Measurements from ENCODE around the gene AMZ2. TPM values are rescaled to one million over a fixed set of nuclear protein-coding genes. Genes with fewer than 3 reads are reported as not detected.

AMZ2 gene
- total and polyA plus RNA-seq, 2 experiments from 2014 or later = 54.2 to 71.5 TPM

GRCh38 chr17:68290955-68291835 lies 43.4 kb downstream of the AMZ2 start, which contains the start of the genes ARSG and SLC16A6:
Gene ARSG (plus strand): TSS chr17:68291495. CDS start chr17:68307494, 15,999 bp downstream.
Gene SLC16A6 (minus strand): TSS chr17:68291127. CDS start chr17:68278320, 12,807 bp downstream.
- H3K36me3 Mint-ChIP-seq (ENCODE audit: low read depth) = no peaks in the 10 kb centered on the region; the same call in 2 of the 3 replicates
- Histone ChIP-seq H3K4me2 (peak within 1 kb of the TSS; percentile 82), H2AFZ (peak within 1 kb of the TSS; percentile 94), H3K79me2 (replicated peaks; ENCODE audit: insufficient read depth) (no peaks in the 10 kb centered on the region), H3K36me3 (ENCODE audit: insufficient read depth) (no peaks in the 10 kb centered on the region), H3K27ac (ENCODE audit: low read depth) (no peak within 1 kb of the TSS), H4K20me1 (replicated peaks; ENCODE audit: insufficient read depth) (no peaks in the 10 kb centered on the region), H3F3A (replicated peaks; ENCODE audit: low read depth) (peaks cover 13% of the 10 kb centered on the region), H3K4me3 (peak within 1 kb of the TSS; percentile 86), H3K4me1 (ENCODE audit: insufficient read depth) (peaks cover 54% of the 10 kb centered on the region), H3K27me3 (ENCODE audit: insufficient read depth) (peaks cover 60% of the 10 kb centered on the region), H3K9me2 (ENCODE audit: insufficient read depth) (no peaks in the 10 kb centered on the region)
- peak; percentile 53 for ATAC-seq
- TF ChIP-seq STAT1 (IDR thresholded peaks at IDR 0.05; ENCODE audit: unreplicated experiment) (no peak), EZH2 (IDR thresholded peaks at IDR 0.05; ENCODE audit: low read depth, unreplicated experiment) (peak; percentile 38), ZNF114 (CRISPR knock-in tag; IDR thresholded peaks at IDR 0.05) (no peak), CTCF (conservative IDR thresholded peaks at IDR 0.05; ENCODE audit: low read depth in 2 of 2) (no peak), ZNF331 (CRISPR knock-in tag; IDR thresholded peaks at IDR 0.05; ENCODE audit: low read depth) (no peak), POLR2AphosphoS5 (IDR thresholded peaks at IDR 0.05; ENCODE audit: low read depth) (0 out of 2 replicates have a peak, but pooled peaks have one; percentile 21), CREB1 (CRISPR knock-in tag; IDR thresholded peaks at IDR 0.05; ENCODE audit: low read depth) (no peak)
- TF ChIP-seq, protein P1, sequence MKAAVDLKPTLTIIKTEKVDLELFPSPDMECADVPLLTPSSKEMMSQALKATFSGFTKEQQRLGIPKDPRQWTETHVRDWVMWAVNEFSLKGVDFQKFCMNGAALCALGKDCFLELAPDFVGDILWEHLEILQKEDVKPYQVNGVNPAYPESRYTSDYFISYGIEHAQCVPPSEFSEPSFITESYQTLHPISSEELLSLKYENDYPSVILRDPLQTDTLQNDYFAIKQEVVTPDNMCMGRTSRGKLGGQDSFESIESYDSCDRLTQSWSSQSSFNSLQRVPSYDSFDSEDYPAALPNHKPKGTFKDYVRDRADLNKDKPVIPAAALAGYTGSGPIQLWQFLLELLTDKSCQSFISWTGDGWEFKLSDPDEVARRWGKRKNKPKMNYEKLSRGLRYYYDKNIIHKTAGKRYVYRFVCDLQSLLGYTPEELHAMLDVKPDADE (IDR thresholded peaks at IDR 0.05) = no peak
- H3K4me1 Mint-ChIP-seq = peaks cover 52% of the 10 kb centered on the region
- H3K4me3 Mint-ChIP-seq = peak within 1 kb of the TSS; percentile 81
- no peaks in the 10 kb centered on the region for H3K9me3 Mint-ChIP-seq
- peaks cover 44% of the 10 kb centered on the region for H3K27me3 Mint-ChIP-seq (ENCODE audit: insufficient read depth, low read depth, poor library complexity)
- peak; percentile 86 for DNase-seq (ENCODE audit: low spot score)
- peak within 1 kb of the TSS; percentile 29; the same call in 1 of the 2 replicates for H3K27ac Mint-ChIP-seq

DNA sequence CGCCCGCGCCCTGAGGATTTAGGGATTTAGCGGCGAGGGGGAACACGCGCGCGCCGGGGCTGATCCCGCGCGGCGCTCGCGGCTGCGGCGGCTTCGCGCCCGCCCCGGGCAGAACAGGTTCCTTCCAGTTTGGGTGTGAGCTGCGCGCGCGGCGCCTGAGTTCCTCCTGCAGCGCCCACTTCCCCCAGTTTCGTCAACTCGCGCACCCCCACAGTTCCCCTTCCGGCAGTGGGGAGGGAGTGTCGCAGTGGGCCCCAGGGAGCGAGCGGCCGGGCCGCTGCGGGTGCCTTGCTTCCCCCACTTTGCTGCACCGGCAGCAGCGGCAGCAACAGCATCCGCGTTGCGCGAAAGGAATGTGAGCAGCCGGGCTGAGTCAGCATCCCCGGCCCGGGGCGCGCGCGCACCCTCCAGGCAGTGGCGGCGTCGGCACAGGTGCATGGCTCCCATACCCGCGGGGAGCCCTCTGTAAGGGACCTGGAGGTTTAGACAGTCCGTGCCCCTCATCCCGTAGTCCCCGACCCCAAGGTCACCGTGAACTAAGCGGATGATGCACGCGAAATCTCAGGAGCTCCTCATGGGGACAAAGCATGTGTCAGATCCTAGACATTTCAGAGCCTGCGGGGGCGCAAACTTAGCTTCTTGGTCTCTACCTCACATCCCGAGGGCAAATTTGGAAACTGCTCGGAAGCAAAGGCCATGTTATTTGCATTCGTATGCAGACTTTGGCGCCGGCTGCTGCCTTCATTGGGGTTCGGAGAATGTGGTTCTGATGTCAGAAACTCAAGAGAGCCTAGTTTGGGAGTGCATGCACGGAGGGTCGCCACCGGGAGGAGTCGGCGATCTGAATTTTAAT lies 44.2 kb downstream of the AMZ2 start:
- TF ChIP-seq, protein P2, sequence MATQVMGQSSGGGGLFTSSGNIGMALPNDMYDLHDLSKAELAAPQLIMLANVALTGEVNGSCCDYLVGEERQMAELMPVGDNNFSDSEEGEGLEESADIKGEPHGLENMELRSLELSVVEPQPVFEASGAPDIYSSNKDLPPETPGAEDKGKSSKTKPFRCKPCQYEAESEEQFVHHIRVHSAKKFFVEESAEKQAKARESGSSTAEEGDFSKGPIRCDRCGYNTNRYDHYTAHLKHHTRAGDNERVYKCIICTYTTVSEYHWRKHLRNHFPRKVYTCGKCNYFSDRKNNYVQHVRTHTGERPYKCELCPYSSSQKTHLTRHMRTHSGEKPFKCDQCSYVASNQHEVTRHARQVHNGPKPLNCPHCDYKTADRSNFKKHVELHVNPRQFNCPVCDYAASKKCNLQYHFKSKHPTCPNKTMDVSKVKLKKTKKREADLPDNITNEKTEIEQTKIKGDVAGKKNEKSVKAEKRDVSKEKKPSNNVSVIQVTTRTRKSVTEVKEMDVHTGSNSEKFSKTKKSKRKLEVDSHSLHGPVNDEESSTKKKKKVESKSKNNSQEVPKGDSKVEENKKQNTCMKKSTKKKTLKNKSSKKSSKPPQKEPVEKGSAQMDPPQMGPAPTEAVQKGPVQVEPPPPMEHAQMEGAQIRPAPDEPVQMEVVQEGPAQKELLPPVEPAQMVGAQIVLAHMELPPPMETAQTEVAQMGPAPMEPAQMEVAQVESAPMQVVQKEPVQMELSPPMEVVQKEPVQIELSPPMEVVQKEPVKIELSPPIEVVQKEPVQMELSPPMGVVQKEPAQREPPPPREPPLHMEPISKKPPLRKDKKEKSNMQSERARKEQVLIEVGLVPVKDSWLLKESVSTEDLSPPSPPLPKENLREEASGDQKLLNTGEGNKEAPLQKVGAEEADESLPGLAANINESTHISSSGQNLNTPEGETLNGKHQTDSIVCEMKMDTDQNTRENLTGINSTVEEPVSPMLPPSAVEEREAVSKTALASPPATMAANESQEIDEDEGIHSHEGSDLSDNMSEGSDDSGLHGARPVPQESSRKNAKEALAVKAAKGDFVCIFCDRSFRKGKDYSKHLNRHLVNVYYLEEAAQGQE (IDR thresholded peaks at IDR 0.05; ENCODE audit: unreplicated experiment) = no peak
- peak; percentile 21; the same call in 1 of the 2 replicates for TF ChIP-seq POLR2AphosphoS5 (IDR thresholded peaks at IDR 0.05; ENCODE audit: low read depth)
- TF ChIP-seq CTCF (conservative IDR thresholded peaks at IDR 0.05; ENCODE audit: low read depth in 2 of 2) = peak; percentile 21 to 36; a peak in 2 of 4 replicates
- peak; percentile 28 for TF ChIP-seq EZH2 (IDR thresholded peaks at IDR 0.05; ENCODE audit: low read depth, unreplicated experiment)
- peak overlapping the region; percentile 94 for H2AFZ ChIP-seq
- DNase-seq (ENCODE audit: low spot score) (peak; percentile 84), ATAC-seq (peak; percentile 64)
- H3K4me3 ChIP-seq = peak overlapping the region; percentile 86
- no peaks in the 10 kb centered on the region for H3K36me3 ChIP-seq (ENCODE audit: insufficient read depth)
- H3K27ac ChIP-seq (ENCODE audit: low read depth) = no peak overlapping the region
- peak overlapping the region; percentile 82 for H3K4me2 ChIP-seq
- H3K4me3 Mint-ChIP-seq = peak overlapping the region; percentile 74
- peak overlapping the region; percentile 29; the same call in 1 of the 2 replicates for H3K27ac Mint-ChIP-seq
- H3K9me2 ChIP-seq (ENCODE audit: insufficient read depth) = no peaks in the 10 kb centered on the region
- H3K4me1 ChIP-seq (ENCODE audit: insufficient read depth) = peaks cover 63% of the 10 kb centered on the region
- H3K79me2 ChIP-seq (replicated peaks; ENCODE audit: insufficient read depth) = no peaks in the 10 kb centered on the region
- H3K27me3 ChIP-seq (ENCODE audit: insufficient read depth) = peaks cover 60% of the 10 kb centered on the region
- no peaks in the 10 kb centered on the region for H3K9me3 Mint-ChIP-seq
- H3K27me3 Mint-ChIP-seq (ENCODE audit: insufficient read depth, low read depth, poor library complexity) = peaks cover 46% of the 10 kb centered on the region
- H3F3A ChIP-seq (replicated peaks; ENCODE audit: low read depth) = peaks cover 13% of the 10 kb centered on the region
- no peaks in the 10 kb centered on the region; the same call in 2 of the 3 replicates for H3K36me3 Mint-ChIP-seq (ENCODE audit: low read depth)
- H3K4me1 Mint-ChIP-seq = peaks cover 61% of the 10 kb centered on the region
- no peaks in the 10 kb centered on the region for H4K20me1 ChIP-seq (replicated peaks; ENCODE audit: insufficient read depth)

Data from GM23338 (cell line).